Mesodermal cell (in vitro differentiated cells): ENCODE data around the gene CTIF.

Experiments
- H3K27ac ChIP-seq: 2 replicates; pipeline ENCODE4 v1.7.0; 2013; ENCODE audit warnings: mild to moderate bottlenecking, low read depth, low read length, moderate library complexity; ENCODE audit not compliant: severe bottlenecking
- H3K36me3 ChIP-seq: 2 replicates; pipeline ENCODE4 v1.7.1; 2013; ENCODE audit warnings: mild to moderate bottlenecking, low read length, moderate library complexity; ENCODE audit not compliant: control insufficient read depth, insufficient read depth
- H3K4me1 ChIP-seq: one replicate; pipeline ENCODE4 v1.7.1; 2013; ENCODE audit warnings: mild to moderate bottlenecking, low read length; ENCODE audit not compliant: insufficient read depth, control insufficient read depth, poor library complexity, severe bottlenecking
- H3K4me3 ChIP-seq: 2 replicates; pipeline ENCODE4 v1.7.0; 2013; ENCODE audit warnings: low read length, control low read depth, mild to moderate bottlenecking; ENCODE audit not compliant: insufficient read depth, poor library complexity, severe bottlenecking; ENCODE audit errors: extremely low read depth
- H3K9me3 ChIP-seq: 2 replicates; pipeline ENCODE4 v1.7.1; 2013; ENCODE audit warnings: mild to moderate bottlenecking, low read length, moderate library complexity; ENCODE audit not compliant: control insufficient read depth
- WGBS, 2 experiments: methylation state at CpG; one replicate each; pipeline ENCODE4 v1.1.5; 2013; ENCODE audit warnings: missing lambda C conversion rate in 2 of 2; ENCODE audit not compliant: insufficient coverage in 2 of 2; 5-methylcytosine and 5-hydroxymethylcytosine counted together

Gene CTIF

GRCh38 chr18:48687346-48688042, 148.7 kb downstream of the CTIF start:
- Histone ChIP-seq H3K27ac (no peak overlapping the region), H3K9me3 (no peaks in the 10 kb centered on the region), H3K36me3 (peaks cover 26% of the 10 kb centered on the region), H3K4me1 (no peaks in the 10 kb centered on the region), H3K4me3 (no peak overlapping the region)
- WGBS, 2 experiments = 93 to 95% methylated on average over 8 of the region's 10 CpGs

DNA sequence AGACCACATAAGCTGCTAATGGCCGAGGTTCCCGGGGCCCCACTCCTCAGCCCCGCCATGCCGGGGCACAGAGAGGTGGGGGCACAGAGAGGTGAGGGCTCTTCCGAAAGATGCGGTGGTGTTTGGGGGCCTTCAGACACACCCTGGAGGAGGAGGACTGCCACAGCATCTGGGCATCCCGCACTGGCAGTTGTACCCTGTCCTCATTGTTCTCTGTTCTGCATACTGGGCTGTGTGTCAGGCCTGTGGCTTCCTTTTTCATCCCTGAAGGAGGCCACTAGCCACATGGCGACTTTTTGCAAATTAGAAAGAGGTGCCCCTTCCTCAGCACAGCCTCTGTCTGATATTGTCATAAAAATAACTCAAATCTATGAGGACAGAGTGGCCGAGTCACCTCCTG, 150.1 kb downstream of the CTIF start:
- peaks cover 2% of the 10 kb centered on the region for H3K4me1 ChIP-seq
- no peaks in the 10 kb centered on the region for H3K9me3 ChIP-seq
- WGBS, 2 experiments = 91 to 95% methylated on average over 8 to 9 of the region's 9 CpGs
- H3K4me3 ChIP-seq = no peak overlapping the region
- peaks cover 16% of the 10 kb centered on the region for H3K36me3 ChIP-seq
- H3K27ac ChIP-seq = no peak overlapping the region

DNA sequence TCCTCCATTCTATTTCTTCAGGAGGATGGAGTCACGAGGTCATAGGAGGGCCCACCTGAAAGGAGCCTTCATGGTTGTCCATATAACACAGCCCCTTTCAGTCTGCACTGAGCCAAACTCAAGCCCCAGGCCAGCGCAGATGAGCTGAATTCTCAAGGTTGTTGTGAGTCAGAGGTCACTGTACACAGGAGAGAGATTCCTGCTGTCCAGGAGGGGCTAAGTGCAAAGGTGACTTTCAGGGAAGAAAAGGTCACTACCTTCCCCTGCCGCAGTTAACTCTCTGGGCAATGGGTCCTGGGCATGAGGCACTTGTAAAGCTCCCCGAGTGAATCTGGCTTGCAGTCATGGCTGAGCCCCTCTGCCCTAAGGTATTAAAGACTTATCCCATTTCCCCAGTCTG, 150.7 kb downstream of the CTIF start:
- H3K27ac ChIP-seq = no peak overlapping the region
- H3K9me3 ChIP-seq = no peaks in the 10 kb centered on the region
- H3K36me3 ChIP-seq = peaks cover 16% of the 10 kb centered on the region
- H3K4me1 ChIP-seq = peaks cover 4% of the 10 kb centered on the region
- no peak overlapping the region for H3K4me3 ChIP-seq
- 93 to 95% methylated on average over 2 to 3 of the region's 4 CpGs for WGBS, 2 experiments

DNA sequence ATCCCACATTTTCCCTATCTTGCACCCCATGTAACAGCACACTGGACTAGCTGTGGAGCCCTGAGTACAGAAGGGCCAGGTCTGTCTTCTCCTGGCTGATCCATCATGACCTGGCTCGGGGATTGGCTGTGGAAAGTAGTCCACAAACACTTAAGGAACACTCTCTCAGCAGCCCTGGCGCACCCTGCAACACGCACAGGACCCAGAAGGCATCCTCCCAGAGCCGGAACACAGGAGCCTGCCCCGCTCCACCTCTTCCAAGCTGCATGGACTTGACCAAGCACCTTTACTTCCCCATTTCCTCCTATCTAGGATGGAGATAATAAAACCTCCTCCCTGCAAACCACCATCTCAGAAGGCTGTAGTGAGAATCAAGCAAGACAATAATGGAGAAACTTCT, 151.7 kb downstream of the CTIF start:
- WGBS, 2 experiments = 95 to 98% methylated on average over 4 to 5 of the region's 5 CpGs
- H3K4me1 ChIP-seq = peaks cover 4% of the 10 kb centered on the region
- no peak overlapping the region for H3K27ac ChIP-seq
- H3K36me3 ChIP-seq = peaks cover 16% of the 10 kb centered on the region
- no peaks in the 10 kb centered on the region for H3K9me3 ChIP-seq
- H3K4me3 ChIP-seq = no peak overlapping the region

GRCh38 chr18:48693006-48693405, 154.2 kb downstream of the CTIF start:
- WGBS, 2 experiments = 94 to 96% methylated on average over 6 to 7 of the region's 7 CpGs

GRCh38 chr18:48693625-48694262, 154.9 kb downstream of the CTIF start:
- no peak overlapping the region for H3K27ac ChIP-seq
- no peak overlapping the region for H3K4me3 ChIP-seq
- peaks cover 4% of the 10 kb centered on the region for H3K4me1 ChIP-seq
- 96 to 97% methylated on average over 5 to 8 of the region's 8 CpGs for WGBS, 2 experiments
- H3K9me3 ChIP-seq = no peaks in the 10 kb centered on the region
- peaks cover 26% of the 10 kb centered on the region for H3K36me3 ChIP-seq

More at GRCh38 chr18:48693006-48693405, 154.2 kb downstream of the CTIF start:
- Histone ChIP-seq H3K27ac (no peak overlapping the region), H3K9me3 (no peaks in the 10 kb centered on the region), H3K4me1 (peaks cover 4% of the 10 kb centered on the region), H3K4me3 (no peak overlapping the region), H3K36me3 (peaks cover 26% of the 10 kb centered on the region)

- Histone ChIP-seq H3K27ac (no peak overlapping the region), H3K4me1 (peaks cover 4% of the 10 kb centered on the region), H3K4me3 (no peak overlapping the region), H3K36me3 (peaks cover 25% of the 10 kb centered on the region), H3K9me3 (no peaks in the 10 kb centered on the region)
- WGBS, 2 experiments = 96% methylated on average over 3 to 5 of the region's 5 CpGs
Observed at GRCh38 chr18:48694295-48694694, 155.5 kb downstream of the CTIF start.

DNA sequence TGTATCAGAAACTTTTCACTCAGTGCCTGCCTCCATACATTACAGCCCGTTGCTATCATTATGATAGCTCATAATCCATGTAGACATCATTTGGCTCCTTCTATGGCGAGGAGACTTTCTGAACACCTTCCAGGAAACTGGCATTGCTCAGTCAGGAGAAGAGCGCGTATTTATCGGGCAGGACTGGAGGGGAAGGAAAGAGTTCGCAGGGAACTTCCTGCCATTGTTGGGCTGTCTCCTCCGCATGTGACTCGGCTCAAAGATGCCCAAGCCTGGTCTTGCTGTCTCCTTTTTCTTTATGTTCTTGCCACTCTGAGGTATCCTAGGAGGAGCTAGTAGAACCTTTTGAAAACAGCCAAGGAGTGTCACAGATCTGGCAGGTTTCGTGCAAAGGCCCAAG, 156.8 kb downstream of the CTIF start:
- peaks cover 4% of the 10 kb centered on the region for H3K4me1 ChIP-seq
- peaks cover 18% of the 10 kb centered on the region for H3K36me3 ChIP-seq
- WGBS, 2 experiments = 89 to 95% methylated on average over 6 to 9 of the region's 9 CpGs
- no peak overlapping the region for H3K4me3 ChIP-seq
- no peak overlapping the region for H3K27ac ChIP-seq
- no peaks in the 10 kb centered on the region for H3K9me3 ChIP-seq

- Histone ChIP-seq H3K9me3 (no peaks in the 10 kb centered on the region), H3K4me3 (no peak overlapping the region), H3K4me1 (peaks cover 4% of the 10 kb centered on the region), H3K27ac (no peak overlapping the region), H3K36me3 (peaks cover 13% of the 10 kb centered on the region)
- 98 to 99% methylated on average over 8 of the region's 8 CpGs for WGBS, 2 experiments
Observed at GRCh38 chr18:48696218-48696617, 157.4 kb downstream of the CTIF start.

DNA sequence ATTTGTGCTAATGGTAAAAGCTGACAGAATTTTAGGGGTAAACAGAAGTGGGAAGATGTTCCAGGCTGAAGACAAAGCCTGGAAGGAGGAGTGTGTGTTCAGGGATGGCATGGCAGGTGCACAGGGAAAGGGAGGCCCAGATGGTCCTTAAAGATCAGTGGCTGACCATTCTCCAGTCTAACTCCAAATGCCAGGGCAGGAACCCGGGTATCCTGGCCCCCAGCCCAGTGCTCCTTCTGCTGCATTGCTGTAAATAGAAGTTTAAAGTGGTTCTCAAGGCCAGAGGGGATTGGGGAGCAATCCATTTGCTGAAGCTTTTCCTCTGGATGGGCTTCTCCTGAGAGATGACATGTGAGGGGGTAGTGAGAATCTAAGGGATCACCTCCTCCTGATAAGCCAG, 158.6 kb downstream of the CTIF start:
- Histone ChIP-seq H3K36me3 (peaks cover 10% of the 10 kb centered on the region), H3K9me3 (no peaks in the 10 kb centered on the region), H3K4me1 (peaks cover 4% of the 10 kb centered on the region), H3K27ac (no peak overlapping the region), H3K4me3 (no peak overlapping the region)
- WGBS, 2 experiments = no CpG with 5 or more reads among the region's 1 CpG

DNA sequence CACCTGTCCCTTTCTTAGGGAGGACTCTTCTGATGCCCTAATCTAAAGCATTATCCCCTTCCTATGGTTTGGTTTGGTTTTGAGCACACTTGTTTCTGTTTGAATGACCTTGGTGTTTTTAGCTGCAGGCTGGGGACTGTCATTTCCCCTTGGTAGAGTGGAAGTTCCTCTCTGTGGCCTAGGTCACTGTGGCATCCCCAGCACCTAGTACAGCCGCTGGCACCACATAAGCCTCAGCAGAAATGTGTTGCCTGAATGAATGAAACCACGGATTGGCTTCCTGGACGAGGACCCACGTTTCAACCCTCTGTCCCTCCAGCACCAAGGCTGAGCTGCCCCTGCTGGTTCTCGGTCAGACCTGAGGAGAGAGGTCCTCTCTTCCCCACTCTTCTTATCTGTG, 159.9 kb downstream of the CTIF start:
- Histone ChIP-seq H3K27ac (no peak overlapping the region), H3K9me3 (no peaks in the 10 kb centered on the region), H3K4me1 (peaks cover 4% of the 10 kb centered on the region), H3K36me3 (peaks cover 10% of the 10 kb centered on the region), H3K4me3 (no peak overlapping the region)
- 91 to 93% methylated on average over 5 of the region's 5 CpGs for WGBS, 2 experiments
